Psoas muscle (tissue), 8 donors: ENCODE data around the gene BCKDHA. TPM values are rescaled to one million over a fixed set of nuclear protein-coding genes. Genes with fewer than 3 reads are reported as not detected.

Experiments used
- ATAC-seq, 4 donors: fragments of 200-7000 bp; cut with Tn5 transposase; one replicate each; pipeline ENCODE4 v1.9.1; 2020; ENCODE audit warnings: moderate library complexity in 3 of 4, mild to moderate bottlenecking in 2 of 4
- DNase-seq, 2 donors: peaks; one replicate each; pipeline ENCODE4 v3.0.0-alpha.2; 2020
- H3K27ac ChIP-seq: fragments of 200-600 bp; one replicate; pipeline ENCODE4 v1.8.0; 2022
- H3K27me3 ChIP-seq, 3 donors: fragments of 200-600 bp in 1 of 3; one replicate each; pipeline versions ENCODE4 v1.6.1 to v1.8.0; 2013 to 2022; ENCODE audit warnings: low read length in 2 of 3, mild to moderate bottlenecking in 2 of 3, moderate library complexity in 1 of 3; ENCODE audit not compliant: insufficient read depth in 3 of 3
- H3K36me3 ChIP-seq, 2 donors: fragments of 200-600 bp in 1 of 2; one replicate each; pipeline versions ENCODE4 v1.6.1 to v1.8.0; 2013 to 2022; ENCODE audit warnings: low read depth in 1 of 2, mild to moderate bottlenecking in 1 of 2, moderate library complexity in 1 of 2; ENCODE audit not compliant: insufficient read depth in 1 of 2
- H3K4me1 ChIP-seq: fragments of 200-600 bp; one replicate; pipeline ENCODE4 v1.8.0; 2022
- H3K4me3 ChIP-seq: fragments of 200-600 bp; one replicate; pipeline ENCODE4 v1.8.0; 2022; ENCODE audit warnings: mild to moderate bottlenecking
- H3K9me3 ChIP-seq: fragments of 200-600 bp; one replicate; pipeline ENCODE4 v1.8.0; 2022
- CTCF ChIP-seq: fragments of 200-600 bp; IDR thresholded peaks from one replicate; pipeline ENCODE4 v1.8.0; 2022; ENCODE audit warnings: antibody characterized with exemption
- WGBS, 3 donors: extraction: QIAGEN DNeasy Blood & Tissue Kit; methylation state at CpG; one replicate each; pipeline versions ENCODE4 v1.1.6 to v1.1.7; 2013; 5-methylcytosine and 5-hydroxymethylcytosine counted together
- intact Hi-C, 2 donors: fragments of 100-400 bp; cut with DNase I; formaldehyde crosslinking; loops; one replicate each; pipeline versions ENCODE4 v1.11.0 to v1.14.2; 2022
- polyA plus RNA-seq, 3 donors: library from polyadenylated mRNA; stranded (reverse); fragments of 200-250 nt; gene quantifications; one replicate each; pipeline ENCODE4 v1.2.3, GENCODE V29; 2013
- total RNA-seq, 4 donors: library from RNA; stranded (reverse); fragmentation: NEBNext Ultra II Directional in 2 of 4; extraction: Animal tissue kit (Norgen Biotek cat#: 25700) in 2 of 4; gene quantifications; one replicate each; pipeline versions ENCODE4 v1.2.1 to v1.2.4, GENCODE V29; 2021 to 2023
- donor health status: healthy with polysubstance abuse.
- donor health status: DM: no; HTN: no; CAD: no; lungs with moderate emphysema.
- donor health status: Bipolar disorder and iron deficiency.
- donor health status: healthy.
- donor health status: DM: yes; HTN: yes; CAD: no.
- donor health status: DM: no; HTN: no; CAD: no.
- donor health status: DM: no; HTN: no; CAD: no.
- donor health status: DM: yes; HTN: yes; CAD: no.

BCKDHA gene
- total and polyA plus RNA-seq, 7 donors, result 31.5 to 58.8 (median 43.3) TPM

GRCh38 chr19:41372501-41372900 is 25.1 kb upstream of the BCKDHA start:
- Histone ChIP-seq H3K4me1 (peaks cover 15% of the 10 kb centered on the region), H3K27me3 (peaks cover 0 to 10% (median 2%) of the 10 kb centered on the region in 3 donors), H3K27ac (no peak overlapping the region), H3K9me3 (no peaks in the 10 kb centered on the region), H3K36me3 (no peaks in the 10 kb centered on the region), H3K4me3 (no peak overlapping the region)
- intact Hi-C loops, result no loop called here
- no peak for TF ChIP-seq CTCF
- 69 to 76% (median 76%) methylated on average over 2 of the region's 2 CpGs for WGBS, 3 donors
- DNase-seq (no peak), ATAC-seq (no peak)

DNA sequence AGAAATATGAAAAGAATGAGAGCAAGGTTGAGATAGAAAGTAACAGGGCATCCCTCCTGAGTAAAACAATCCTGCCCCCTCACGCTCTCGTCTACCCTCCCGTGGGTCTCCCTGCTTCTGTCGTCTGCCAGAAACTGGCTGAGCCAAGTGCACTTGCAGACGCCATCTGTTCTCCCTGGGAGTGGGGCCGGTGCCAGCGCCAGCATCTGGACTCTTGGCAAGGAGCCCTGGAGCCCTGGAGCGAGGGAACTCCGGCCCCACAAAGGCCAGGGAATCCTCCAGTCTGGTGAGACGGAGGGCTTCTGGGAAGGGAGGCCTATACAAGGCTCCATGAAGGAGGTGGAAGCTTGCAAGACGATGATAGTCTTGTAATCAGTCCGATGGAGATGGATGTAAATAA is 23.6 kb upstream of the BCKDHA start:
- no peak for TF ChIP-seq CTCF
- no peaks in the 10 kb centered on the region for H3K9me3 ChIP-seq
- intact Hi-C loops, result no loop called here
- WGBS, 3 donors, result 4 to 8% (median 7%) methylated on average over 12 of the region's 12 CpGs
- no peak overlapping the region for H3K4me3 ChIP-seq
- H3K4me1 ChIP-seq, result peaks cover 15% of the 10 kb centered on the region
- no peak overlapping the region for H3K27ac ChIP-seq
- ATAC-seq (peak; percentile 60 to 72 (median 66)), DNase-seq (peak; percentile 83 to 90)
- H3K36me3 ChIP-seq, result no peaks in the 10 kb centered on the region
- H3K27me3 ChIP-seq, result peaks cover 0 to 10% (median 2%) of the 10 kb centered on the region in 3 donors

- no peak for TF ChIP-seq CTCF
- peak in 3 of 4 donors; percentile 12 to 40 (median 19) for ATAC-seq
- no peak within 1 kb of the TSS for H3K27ac ChIP-seq
Measured at GRCh38 chr19:41376241-41376997, 21.2 kb upstream of the BCKDHA start, which contains the start of gene TMEM91. TSS of gene TMEM91 (plus strand) at chr19:41376533. CDS start at chr19:41378310, 1,777 bp downstream.

DNA sequence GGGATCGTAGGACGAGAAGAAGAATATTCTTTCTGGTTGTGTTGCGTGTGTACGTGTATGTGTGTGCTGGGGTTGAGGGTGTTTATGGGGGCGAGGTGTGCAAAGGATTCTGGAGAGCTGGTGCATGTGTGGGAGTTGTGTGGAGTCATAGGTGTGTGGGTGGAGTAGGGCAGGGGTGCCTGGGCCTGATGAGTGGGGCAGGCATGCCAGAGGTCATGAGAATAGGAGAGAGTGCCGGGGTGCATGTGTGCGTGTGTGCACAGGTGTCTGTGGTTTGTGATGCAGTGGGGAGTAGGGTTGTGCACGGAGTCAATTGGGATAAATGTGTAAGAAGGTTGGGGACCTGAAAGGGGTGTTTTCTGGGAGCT is 20.6 kb upstream of the BCKDHA start:
- no peak for TF ChIP-seq CTCF
- DNase-seq (no peak), ATAC-seq (no peak)
- Histone ChIP-seq H3K4me1 (peaks cover 15% of the 10 kb centered on the region), H3K27ac (no peak overlapping the region), H3K27me3 (peaks cover 0 to 10% (median 2%) of the 10 kb centered on the region in 3 donors), H3K9me3 (no peaks in the 10 kb centered on the region), H3K4me3 (peak overlapping the region; percentile 69), H3K36me3 (no peaks in the 10 kb centered on the region)
- 62 to 71% (median 66%) methylated on average over 8 of the region's 8 CpGs for WGBS, 3 donors
- intact Hi-C loops, result no loop called here

More at GRCh38 chr19:41376241-41376997, 21.2 kb upstream of the BCKDHA start, which contains the start of gene TMEM91:
- Histone ChIP-seq H3K36me3 (no peaks in the 10 kb centered on the region), H3K4me3 (peak within 1 kb of the TSS; percentile 69), H3K4me1 (peaks cover 15% of the 10 kb centered on the region), H3K27me3 (peaks cover 0 to 10% (median 2%) of the 10 kb centered on the region in 3 donors), H3K9me3 (no peaks in the 10 kb centered on the region)
- DNase-seq, result peak; percentile 52 to 65
- WGBS, 3 donors, result 3 to 4% (median 3%) methylated on average over 46 to 47 of the region's 47 CpGs
- intact Hi-C loops, result no loop called here
